HG03442 (cell line): ENCODE results near the gene PCDH7.

ENCODE experiments used
- ATAC-seq: cut with Tn5 transposase; IDR thresholded peaks from one replicate; pipeline ENCODE4 v1.9.1; 2021; ENCODE audit warnings: mild to moderate bottlenecking, moderate library complexity; ENCODE audit not compliant: unreplicated experiment

Gene PCDH7

DNA sequence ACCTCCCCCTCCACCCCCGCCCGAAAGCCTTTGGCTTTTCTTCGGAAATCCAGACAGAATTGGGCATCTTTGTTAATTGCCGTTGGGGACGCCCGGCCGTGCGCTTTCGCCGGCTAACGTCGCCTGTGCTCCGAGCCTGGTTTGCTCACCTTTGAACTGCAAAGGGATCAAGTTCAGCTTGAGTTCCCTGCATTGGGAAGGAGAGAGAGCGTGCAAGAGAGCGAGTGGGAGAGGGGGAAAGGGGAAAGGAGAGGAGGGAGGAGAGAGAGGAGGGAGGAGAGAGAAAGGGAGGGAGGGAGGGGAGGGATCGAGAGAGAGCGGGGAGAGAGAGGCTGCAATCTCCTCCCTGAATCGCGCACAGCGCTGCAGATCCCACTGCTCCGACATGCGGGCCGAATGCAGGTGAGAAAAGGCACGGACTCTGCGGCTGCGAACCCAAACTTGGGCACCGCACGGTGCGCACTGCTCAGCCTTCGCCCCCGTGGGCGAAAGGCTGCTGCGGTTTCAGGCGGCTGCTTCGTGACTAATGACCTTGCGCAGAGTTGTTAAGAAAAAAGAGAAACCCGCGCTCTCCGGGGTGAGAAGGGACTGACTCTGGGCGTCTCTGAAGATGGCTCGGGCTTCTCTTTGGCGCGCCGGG lies at the start of gene PCDH7:
Gene PCDH7, plus strand, starts transcription at position 349 of the 640 bp plus-strand sequence. CDS start 1,054 bp downstream, outside the sequence.
- ATAC-seq = no peak

DNA sequence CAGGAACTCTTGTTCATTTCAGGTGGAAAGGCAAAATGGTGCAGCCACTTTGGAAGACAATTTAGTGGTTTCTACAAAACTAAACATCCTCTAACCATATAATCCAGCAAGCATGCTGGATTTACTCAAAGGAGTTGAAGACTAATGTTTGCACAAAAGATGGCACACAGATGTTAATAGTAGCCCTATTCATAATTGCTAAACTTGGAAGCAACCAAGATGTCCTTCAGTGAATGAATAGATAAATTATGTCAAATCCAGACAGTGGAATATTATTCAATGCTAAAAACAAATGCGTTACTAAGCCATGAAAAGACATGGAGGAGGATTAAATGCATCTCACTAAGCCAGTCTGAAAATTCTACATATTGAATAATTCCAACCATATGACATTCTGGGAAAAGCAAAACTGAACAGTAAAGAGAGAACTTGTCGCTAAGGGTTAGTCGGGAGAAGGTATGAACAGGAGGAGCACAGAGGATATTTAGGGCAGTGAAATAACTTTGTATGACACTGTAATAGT lies 48.2 kb upstream of the PCDH7 start:
- no peak for ATAC-seq

DNA sequence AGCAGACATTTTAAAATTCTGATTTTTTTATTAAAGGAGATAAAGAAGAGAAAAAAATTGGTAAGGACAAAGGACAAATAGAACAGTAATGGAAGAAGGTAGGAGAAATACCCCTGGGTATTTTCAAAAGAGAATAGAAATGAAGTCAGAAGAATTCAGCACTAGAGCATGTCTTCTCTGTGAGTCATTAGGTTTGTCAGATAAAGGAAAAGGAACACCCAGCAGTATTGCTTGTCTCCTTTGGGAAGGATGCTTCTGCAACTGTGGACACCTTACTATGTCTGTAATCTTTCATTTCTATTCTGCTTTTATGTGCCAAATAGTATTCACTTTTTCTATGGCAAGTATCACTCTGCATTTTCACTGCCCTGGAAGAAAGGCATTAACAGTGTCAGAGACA lies 24.0 kb upstream of the PCDH7 start:
- no peak for ATAC-seq

- peak; percentile 54 for ATAC-seq
Measured at GRCh38 chr4:30714408-30715031, 5.6 kb upstream of the PCDH7 start.

GRCh38 chr4:30716158-30716557 lies 4.0 kb upstream of the PCDH7 start:
- ATAC-seq = no peak

- no peak for ATAC-seq
Measured at GRCh38 chr4:30716681-30717207, 3.4 kb upstream of the PCDH7 start.

DNA sequence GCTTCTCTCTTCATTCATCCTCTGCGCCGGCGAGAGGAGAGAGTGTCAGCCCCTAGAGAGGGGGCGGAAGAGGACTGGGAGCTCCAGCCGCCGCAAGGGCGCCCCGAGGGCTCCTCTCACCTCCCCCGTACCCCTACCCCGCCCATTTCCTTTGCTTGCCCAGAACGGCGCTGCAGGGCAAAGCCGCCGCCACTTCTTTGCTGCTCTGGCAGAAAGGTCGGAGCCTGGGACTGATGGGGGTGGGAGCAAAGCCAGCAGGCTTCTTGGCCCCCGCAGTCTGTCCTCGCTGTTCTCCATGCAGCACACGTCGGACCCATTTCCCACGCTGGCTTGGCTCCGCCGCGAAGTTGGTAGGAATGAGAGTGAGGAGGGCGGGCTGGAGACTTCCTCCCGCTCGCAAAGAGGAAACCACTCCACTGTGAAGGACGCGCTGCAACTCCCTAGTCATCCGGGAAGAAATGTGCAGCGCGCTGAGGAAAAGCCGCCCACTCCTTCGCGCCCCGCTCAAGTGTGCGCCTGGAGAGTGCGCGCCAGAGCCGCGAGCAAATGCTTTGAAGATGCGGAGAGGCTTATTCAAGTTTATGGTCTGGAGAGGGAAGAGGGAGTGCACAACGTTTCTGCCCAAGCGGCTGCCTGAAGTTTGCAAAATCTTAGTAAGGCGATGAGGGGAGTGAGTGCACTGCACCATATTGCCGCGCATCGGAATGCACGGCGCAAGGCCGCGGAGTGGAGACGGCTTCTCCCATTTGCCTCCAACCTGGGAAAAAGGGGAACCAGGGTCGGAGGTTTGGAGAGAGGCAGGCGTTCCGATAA lies 2.8 kb upstream of the PCDH7 start:
- no peak for ATAC-seq

GRCh38 chr4:30718021-30718542 lies 2.1 kb upstream of the PCDH7 start:
- ATAC-seq = no peak

DNA sequence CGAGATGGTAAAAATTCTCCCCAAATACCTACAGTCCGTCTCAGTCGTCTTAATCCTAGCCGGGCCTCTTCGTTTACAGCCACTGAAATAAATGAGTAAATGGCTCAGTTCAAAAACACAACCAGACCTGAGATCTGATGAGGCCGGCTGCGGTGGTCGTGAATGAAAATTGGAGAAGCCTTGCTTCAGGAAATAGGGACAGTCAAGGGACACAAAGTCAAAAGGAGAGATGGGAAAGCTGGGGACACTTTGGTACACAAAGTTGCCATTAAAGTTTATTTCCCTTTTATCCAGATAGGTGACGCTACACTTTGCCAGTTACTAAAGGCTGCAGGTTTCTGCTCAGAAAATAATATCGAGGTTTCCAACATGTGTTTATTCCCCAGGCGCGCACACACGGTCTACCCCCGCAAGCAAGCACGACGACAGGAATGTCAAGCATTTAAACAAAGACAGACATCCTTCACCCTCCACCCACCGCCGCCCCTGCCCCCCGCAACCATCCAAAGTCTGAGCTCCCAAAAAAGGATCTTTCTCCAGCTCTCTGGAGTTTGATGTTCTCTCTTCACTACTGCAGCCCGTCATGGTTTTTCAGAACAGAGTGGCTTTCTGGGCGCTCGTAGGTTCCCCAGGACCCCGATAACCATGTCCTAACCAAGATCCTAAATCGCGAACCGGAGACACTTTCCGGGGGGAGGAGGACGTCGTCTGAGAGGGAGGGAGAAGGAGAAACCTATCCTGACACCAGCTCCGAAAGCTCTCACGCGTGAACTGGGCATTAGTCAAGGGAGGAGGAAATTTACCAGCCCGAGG lies 1.3 kb upstream of the PCDH7 start:
- ATAC-seq = no peak

- no peak for ATAC-seq
Measured at GRCh38 chr4:30719454-30720020, 632 bp upstream of the PCDH7 start.

GRCh38 chr4:30720661-30721184 lies 554 bp downstream of the PCDH7 start:
- ATAC-seq = no peak

DNA sequence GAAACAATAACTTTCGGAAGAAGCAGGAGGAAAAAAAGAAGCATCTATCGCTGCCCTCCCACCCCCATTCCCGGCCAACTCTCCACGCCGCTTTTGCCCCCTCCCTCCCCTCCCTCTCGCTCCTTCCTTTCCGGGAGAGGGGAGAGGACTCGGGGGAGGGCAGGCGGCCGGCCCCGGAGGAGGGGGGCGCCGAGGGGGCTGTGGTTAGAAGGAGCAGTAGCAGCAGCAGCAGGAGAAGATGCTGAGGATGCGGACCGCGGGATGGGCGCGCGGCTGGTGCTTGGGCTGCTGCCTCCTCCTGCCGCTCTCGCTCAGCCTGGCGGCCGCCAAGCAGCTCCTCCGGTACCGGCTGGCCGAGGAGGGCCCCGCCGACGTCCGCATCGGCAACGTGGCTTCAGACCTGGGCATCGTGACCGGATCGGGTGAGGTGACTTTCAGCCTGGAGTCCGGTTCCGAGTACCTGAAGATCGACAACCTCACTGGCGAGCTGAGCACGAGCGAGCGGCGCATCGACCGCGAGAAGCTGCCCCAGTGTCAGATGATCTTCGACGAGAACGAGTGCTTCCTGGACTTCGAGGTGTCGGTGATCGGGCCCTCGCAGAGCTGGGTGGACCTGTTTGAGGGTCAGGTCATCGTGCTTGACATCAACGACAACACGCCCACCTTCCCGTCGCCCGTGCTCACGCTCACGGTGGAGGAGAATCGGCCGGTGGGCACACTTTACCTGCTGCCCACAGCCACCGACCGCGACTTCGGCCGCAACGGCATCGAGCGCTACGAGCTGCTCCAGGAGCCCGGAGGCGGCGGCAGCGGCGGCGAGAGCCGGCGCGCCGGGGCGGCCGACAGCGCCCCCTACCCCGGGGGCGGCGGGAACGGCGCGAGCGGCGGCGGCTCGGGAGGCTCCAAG lies 1.3 kb downstream of the PCDH7 start:
- no peak for ATAC-seq

DNA sequence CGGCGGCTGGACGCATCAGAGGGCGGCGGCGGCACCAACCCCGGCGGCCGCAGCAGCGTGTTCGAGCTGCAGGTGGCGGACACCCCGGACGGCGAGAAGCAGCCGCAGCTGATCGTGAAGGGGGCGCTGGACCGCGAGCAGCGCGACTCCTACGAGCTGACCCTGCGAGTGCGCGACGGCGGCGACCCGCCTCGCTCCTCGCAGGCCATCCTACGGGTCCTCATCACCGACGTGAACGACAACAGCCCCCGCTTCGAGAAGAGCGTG lies 1.9 kb downstream of the PCDH7 start:
- ATAC-seq = no peak

GRCh38 chr4:30722359-30723200 lies 2.4 kb downstream of the PCDH7 start:
- ATAC-seq = no peak

DNA sequence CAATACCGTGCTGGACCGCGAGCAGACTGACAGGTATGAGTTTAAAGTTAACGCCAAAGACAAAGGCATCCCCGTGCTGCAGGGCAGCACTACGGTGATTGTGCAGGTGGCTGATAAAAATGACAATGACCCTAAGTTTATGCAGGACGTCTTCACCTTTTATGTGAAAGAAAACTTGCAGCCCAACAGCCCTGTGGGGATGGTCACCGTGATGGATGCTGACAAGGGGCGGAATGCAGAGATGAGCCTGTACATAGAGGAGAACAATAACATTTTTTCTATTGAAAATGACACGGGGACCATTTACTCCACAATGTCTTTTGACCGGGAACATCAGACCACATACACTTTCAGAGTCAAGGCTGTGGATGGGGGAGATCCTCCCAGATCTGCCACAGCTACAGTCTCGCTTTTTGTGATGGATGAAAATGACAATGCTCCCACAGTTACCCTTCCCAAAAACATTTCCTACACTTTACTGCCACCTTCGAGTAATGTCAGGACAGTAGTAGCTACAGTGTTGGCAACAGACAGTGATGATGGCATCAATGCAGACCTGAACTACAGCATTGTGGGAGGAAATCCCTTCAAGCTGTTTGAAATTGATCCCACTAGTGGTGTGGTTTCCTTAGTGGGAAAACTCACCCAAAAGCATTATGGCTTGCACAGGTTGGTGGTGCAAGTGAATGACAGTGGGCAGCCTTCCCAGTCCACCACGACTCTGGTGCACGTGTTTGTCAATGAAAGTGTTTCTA lies 3.2 kb downstream of the PCDH7 start:
- ATAC-seq = no peak

DNA sequence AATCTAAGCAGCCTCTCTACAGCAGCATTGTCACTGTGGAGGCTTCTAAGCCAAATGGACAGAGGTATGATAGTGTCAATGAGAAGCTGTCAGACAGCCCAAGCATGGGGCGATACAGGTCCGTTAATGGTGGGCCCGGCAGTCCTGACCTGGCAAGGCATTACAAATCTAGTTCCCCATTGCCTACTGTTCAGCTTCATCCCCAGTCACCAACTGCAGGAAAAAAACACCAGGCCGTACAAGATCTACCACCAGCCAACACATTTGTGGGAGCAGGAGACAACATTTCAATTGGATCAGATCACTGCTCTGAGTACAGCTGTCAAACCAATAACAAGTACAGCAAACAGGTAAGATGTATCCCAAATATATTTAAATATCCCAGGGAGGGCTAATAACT lies 4.1 kb downstream of the PCDH7 start:
- no peak for ATAC-seq

DNA sequence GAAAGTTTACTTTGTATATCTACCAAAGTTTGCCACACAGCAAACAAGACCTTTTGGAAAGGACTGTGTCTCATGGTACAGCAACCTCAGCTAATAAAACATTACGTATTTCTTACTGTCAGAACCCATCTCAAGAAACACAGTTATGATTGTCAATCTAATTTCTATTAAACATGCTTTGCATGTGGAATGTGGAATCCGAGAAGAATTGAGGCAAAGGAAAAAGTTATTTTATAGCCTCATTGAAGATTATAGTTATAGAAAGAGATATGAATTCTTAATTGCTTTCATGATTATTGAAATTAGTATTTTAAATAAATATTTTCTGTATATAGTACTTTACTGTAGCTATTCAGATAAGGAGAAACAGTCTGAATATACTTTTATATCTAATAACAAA lies 5.4 kb downstream of the PCDH7 start:
- ATAC-seq = no peak
